Thyroid gland (tissue), 4 donors: ENCODE measurements around the gene CGRRF1. TPM values are rescaled to one million over a fixed set of nuclear protein-coding genes. Genes with fewer than 3 reads are reported as not detected.

Experiments
- DNase-seq, 2 donors: peaks; one replicate each; pipeline ENCODE4 v3.0.0-alpha.2; 2019
- H3K27ac ChIP-seq, 3 donors: fragments of 200-600 bp; sonication (generic); 1 replicate in 2 of 3; 2 replicates in 1 of 3; pipeline ENCODE4 v1.5.1; 2016 to 2019; ENCODE audit warnings: mild to moderate bottlenecking in 1 of 3, moderate library complexity in 1 of 3
- H3K27me3 ChIP-seq: fragments of 200-600 bp; sonication (generic); one replicate; pipeline ENCODE4 v1.5.1; 2019
- H3K36me3 ChIP-seq, 2 donors: fragments of 200-600 bp; sonication (generic); one replicate each; pipeline ENCODE4 v1.5.1; 2016 to 2019
- H3K4me1 ChIP-seq, 2 donors: fragments of 200-600 bp; sonication (generic); one replicate each; pipeline ENCODE4 v1.5.1; 2017 to 2019
- H3K4me3 ChIP-seq, 3 donors: fragments of 200-600 bp; sonication (generic); replicated peaks in 1 of 3; 1 replicate in 2 of 3; 2 replicates in 1 of 3; pipeline ENCODE4 v1.5.1; 2016; ENCODE audit warnings: mild to moderate bottlenecking in 1 of 3
- H3K9me3 ChIP-seq: fragments of 200-600 bp; sonication (generic); one replicate; pipeline ENCODE4 v1.5.1; 2017
- CTCF ChIP-seq, 6 experiments: fragments of 200-600 bp in 3 of 6; fragments of 450-650 bp in 3 of 6; sonication (generic) in 3 of 6; IDR thresholded peaks; one replicate each; pipeline ENCODE4 v1.5.1; 2016 to 2019; ENCODE audit warnings: antibody characterized with exemption in 6 of 6, mild to moderate bottlenecking in 2 of 6, inconsistent platforms in 1 of 6, moderate library complexity in 1 of 6
- POLR2A ChIP-seq, 2 donors: fragments of 450-650 bp; IDR thresholded peaks; one replicate each; pipeline ENCODE4 v1.6.1; 2017; ENCODE audit warnings: antibody characterized with exemption in 2 of 2, mild to moderate bottlenecking in 2 of 2, moderate library complexity in 1 of 2
- WGBS, 2 donors: methylation state at CpG; one replicate each; pipeline ENCODE4 v1.1.5; 2017; 5-methylcytosine and 5-hydroxymethylcytosine counted together
- intact Hi-C: fragments of 100-400 bp; cut with DNase I; formaldehyde crosslinking; loops from one replicate; pipeline ENCODE4 v1.15.1; 2023
- total RNA-seq, 4 donors: library from RNA; depleted of rRNA; stranded (reverse); fragments of >200 nt; gene quantifications; one replicate each; pipeline ENCODE4 v1.2.3, GENCODE V29; 2016

Gene CGRRF1
- total RNA-seq, 4 donors from 2014 or later: 21.7 to 42.6 (median 25.8) TPM

GRCh38 chr14:54568821-54569595 lies 59.3 kb downstream of the CGRRF1 start:
- WGBS, 2 donors: 68 to 73% methylated on average over 13 of the region's 13 CpGs
- no peak for TF ChIP-seq POLR2A (IDR thresholded peaks at IDR 0.05)
- no peak for TF ChIP-seq CTCF (IDR thresholded peaks at IDR 0.05)
- Histone ChIP-seq H3K27ac (no peak overlapping the region), H3K27me3 (no peaks in the 10 kb centered on the region), H3K9me3 (no peaks in the 10 kb centered on the region), H3K4me1 (peaks cover 7 to 15% of the 10 kb centered on the region in 2 donors), H3K4me3 (no peak overlapping the region), H3K36me3 (no peaks in the 10 kb centered on the region)
- DNase-seq: no peak
- intact Hi-C loops: loop anchor here (5.0 kb wide), 2 partner anchors 123 to 203 kb away; no protein-coding TSS in a partner anchor

- H3K27ac ChIP-seq: no peak overlapping the region
Observed at GRCh38 chr14:54570047-54570446, 60.3 kb downstream of the CGRRF1 start.

GRCh38 chr14:54570631-54571415 lies 61.1 kb downstream of the CGRRF1 start:
- no peak overlapping the region for H3K27ac ChIP-seq
- TF ChIP-seq CTCF (IDR thresholded peaks at IDR 0.05) (no peak), POLR2A (IDR thresholded peaks at IDR 0.05) (no peak)
- no peaks in the 10 kb centered on the region for H3K9me3 ChIP-seq
- no peaks in the 10 kb centered on the region for H3K27me3 ChIP-seq
- H3K4me3 ChIP-seq: no peak overlapping the region
- no peak for DNase-seq
- intact Hi-C loops: no loop called here
- no peaks in the 10 kb centered on the region for H3K36me3 ChIP-seq
- 81 to 87% methylated on average over 5 of the region's 5 CpGs for WGBS, 2 donors
- peaks cover 0 to 9% of the 10 kb centered on the region in 2 donors for H3K4me1 ChIP-seq

More at GRCh38 chr14:54570047-54570446, 60.3 kb downstream of the CGRRF1 start:
- peaks cover 0 to 9% of the 10 kb centered on the region in 2 donors for H3K4me1 ChIP-seq
- no peak overlapping the region for H3K4me3 ChIP-seq
- WGBS, 2 donors: 79 to 89% methylated on average over 5 of the region's 5 CpGs
- no peak for TF ChIP-seq CTCF (IDR thresholded peaks at IDR 0.05)
- no peak for TF ChIP-seq POLR2A (IDR thresholded peaks at IDR 0.05)
- no peaks in the 10 kb centered on the region for H3K36me3 ChIP-seq
- intact Hi-C loops: no loop called here
- no peaks in the 10 kb centered on the region for H3K27me3 ChIP-seq
- DNase-seq: no peak
- no peaks in the 10 kb centered on the region for H3K9me3 ChIP-seq

- Histone ChIP-seq H3K4me3 (no peak overlapping the region), H3K27me3 (no peaks in the 10 kb centered on the region), H3K36me3 (no peaks in the 10 kb centered on the region), H3K4me1 (peaks cover 0 to 9% of the 10 kb centered on the region in 2 donors), H3K9me3 (no peaks in the 10 kb centered on the region), H3K27ac (no peak overlapping the region)
- intact Hi-C loops: no loop called here
- WGBS, 2 donors: 96 to 99% methylated on average over 2 of the region's 2 CpGs
- no peak for DNase-seq
- TF ChIP-seq CTCF (IDR thresholded peaks at IDR 0.05) (peak in 4 of 6 experiments; percentile 27 to 49 (median 34)), POLR2A (IDR thresholded peaks at IDR 0.05) (no peak)
Observed at GRCh38 chr14:54572316-54572715, 62.6 kb downstream of the CGRRF1 start.

GRCh38 chr14:54574528-54574927 lies 64.8 kb downstream of the CGRRF1 start:
- Histone ChIP-seq H3K27me3 (no peaks in the 10 kb centered on the region), H3K9me3 (no peaks in the 10 kb centered on the region), H3K36me3 (no peaks in the 10 kb centered on the region), H3K4me3 (no peak overlapping the region), H3K4me1 (peaks cover 0 to under 1% of the 10 kb centered on the region in 2 donors), H3K27ac (no peak overlapping the region)
- 96 to 98% methylated on average over 6 of the region's 6 CpGs for WGBS, 2 donors
- TF ChIP-seq CTCF (IDR thresholded peaks at IDR 0.05) (no peak), POLR2A (IDR thresholded peaks at IDR 0.05) (no peak)
- no peak for DNase-seq
- intact Hi-C loops: no loop called here
